ENCODE measurements around the gene GRB7. TPM values are rescaled to one million over a fixed set of nuclear protein-coding genes. Genes with fewer than 3 reads are reported as not detected.

The GRB7 gene
- total RNA-seq, 4 donors from 2014 or later, result 0.41 to 0.70 TPM; not detected in 2

DNA sequence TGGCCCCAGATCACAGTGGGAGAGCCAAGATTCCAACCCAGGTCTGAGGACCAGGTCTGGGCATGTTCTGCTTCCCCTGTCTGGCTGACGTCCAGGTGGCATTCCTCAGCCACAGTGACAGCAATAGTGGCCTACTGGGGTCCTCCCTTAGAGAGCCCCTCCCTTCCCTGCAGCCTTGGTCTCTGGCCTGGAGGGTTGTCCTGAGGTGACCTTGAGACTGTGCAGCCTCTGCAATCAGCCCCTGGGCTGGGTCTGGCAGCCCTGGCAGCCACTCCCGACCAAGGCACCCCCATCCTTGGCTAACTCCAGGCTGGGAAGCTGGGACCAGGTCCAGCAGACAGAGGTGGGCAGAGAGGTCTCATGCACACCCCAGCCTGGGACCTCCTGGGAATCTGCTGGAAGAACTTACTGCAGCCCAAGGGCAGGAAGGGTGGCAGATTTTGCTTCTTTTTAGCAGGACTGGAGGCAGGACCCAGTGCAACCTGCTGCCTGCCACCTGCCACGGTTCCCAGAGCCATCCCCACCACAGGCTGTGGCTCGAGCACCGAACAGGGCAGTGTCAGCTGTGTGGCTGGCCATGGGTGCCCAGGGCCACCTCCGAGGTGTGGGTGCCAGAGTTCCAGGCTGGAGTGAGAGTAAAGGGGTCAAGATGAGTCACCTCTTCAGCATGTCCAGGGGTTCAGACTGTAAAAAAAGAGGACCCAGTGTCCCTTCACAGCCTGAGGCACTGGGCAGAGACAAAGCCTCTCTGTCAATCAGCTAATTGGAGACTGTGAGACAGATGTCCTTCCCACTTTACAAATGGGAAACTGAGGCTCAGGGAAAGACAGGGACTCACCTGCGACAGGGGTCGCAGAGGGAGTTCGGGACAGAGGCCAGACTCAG is 12.6 kb downstream of the GRB7 start:
- no peaks in the 10 kb centered on the region for H3K9me3 ChIP-seq
- H3K4me1 ChIP-seq, result peaks cover 0 to 5% of the 10 kb centered on the region in 2 donors
- TF ChIP-seq POLR2A (IDR thresholded peaks at IDR 0.05) (no peak), CTCF (IDR thresholded peaks at IDR 0.05 in 4 of 5, conservative IDR thresholded peaks at IDR 0.05 in 1 of 5) (no peak)
- H3K4me3 ChIP-seq, result no peak overlapping the region
- DNase-seq (no peak), ATAC-seq (no peak)
- intact Hi-C loops (cut with DNase I; ENCODE audit: low total_unique reads) (loop anchor here (5.0 to 10.0 kb wide), 4 partner anchors 88 to 206 kb away; partner anchors contain the start of genes LRRC3C, ORMDL3 and STARD3), in situ Hi-C loops (cut with MboI; ENCODE audit: low sequenced_read_pairs in 4 of 4) (loop anchor here (5.0 to 10.0 kb wide), 3 partner anchors 126 to 196 kb away; partner anchors contain the start of gene PPP1R1B (in 2 of the 4))
- no peaks in the 10 kb centered on the region for H3K27me3 ChIP-seq
- H3K36me3 ChIP-seq, result no peaks in the 10 kb centered on the region
- H3K27ac ChIP-seq, result no peak overlapping the region

- intact Hi-C loops (cut with DNase I; ENCODE audit: low total_unique reads), result loop anchor here (5.0 to 10.0 kb wide), 4 partner anchors 89 to 206 kb away; partner anchors contain the start of genes LRRC3C, ORMDL3 and STARD3
- Histone ChIP-seq H3K27ac (no peak overlapping the region), H3K36me3 (no peaks in the 10 kb centered on the region), H3K27me3 (no peaks in the 10 kb centered on the region), H3K4me3 (no peak overlapping the region), H3K9me3 (no peaks in the 10 kb centered on the region), H3K4me1 (peaks cover 0 to 5% of the 10 kb centered on the region in 2 donors)
- in situ Hi-C loops (cut with MboI; ENCODE audit: low sequenced_read_pairs in 4 of 4), result loop anchor here (5.0 to 10.0 kb wide), 3 partner anchors 126 to 196 kb away; partner anchors contain the start of gene PPP1R1B (in 2 of the 4)
- ATAC-seq (no peak), DNase-seq (no peak)
- no peak for TF ChIP-seq CTCF (IDR thresholded peaks at IDR 0.05 in 4 of 5, conservative IDR thresholded peaks at IDR 0.05 in 1 of 5)
- TF ChIP-seq POLR2A (IDR thresholded peaks at IDR 0.05), result no peak
These were observed 13.3 kb downstream of the GRB7 start for GRCh38 chr17:39751016-39751543.

DNA sequence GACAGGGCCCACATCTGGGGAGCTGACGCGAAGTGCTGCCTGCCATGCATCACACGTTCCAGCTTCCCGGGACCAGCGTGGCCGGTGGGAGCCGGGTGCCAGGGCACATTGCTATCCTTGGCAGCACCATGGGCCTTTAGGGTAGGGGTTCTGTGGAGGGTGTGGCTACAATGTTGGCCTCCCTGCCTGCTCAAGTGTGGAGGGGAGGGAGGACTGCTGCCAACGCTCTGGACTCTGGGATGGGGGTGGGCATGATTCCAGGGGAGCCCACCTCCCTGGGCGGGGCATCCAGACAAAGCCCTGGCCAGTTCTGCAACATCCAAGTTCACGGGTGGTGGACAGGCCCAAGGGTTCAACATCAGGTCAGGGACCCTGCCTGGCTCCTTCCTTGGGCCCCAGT is 13.9 kb downstream of the GRB7 start:
- no peak overlapping the region for H3K4me3 ChIP-seq
- peaks cover 0 to 5% of the 10 kb centered on the region in 2 donors for H3K4me1 ChIP-seq
- no peak for DNase-seq
- no peaks in the 10 kb centered on the region for H3K27me3 ChIP-seq
- no peak for ATAC-seq
- TF ChIP-seq POLR2A (IDR thresholded peaks at IDR 0.05) (no peak), CTCF (IDR thresholded peaks at IDR 0.05 in 4 of 5, conservative IDR thresholded peaks at IDR 0.05 in 1 of 5) (no peak)
- in situ Hi-C loops (cut with MboI; ENCODE audit: low sequenced_read_pairs in 4 of 4), result loop anchor here (5.0 to 10.0 kb wide), 3 partner anchors 127 to 197 kb away; partner anchors contain the start of gene PPP1R1B (in 2 of the 4)
- H3K36me3 ChIP-seq, result no peaks in the 10 kb centered on the region
- no peak overlapping the region for H3K27ac ChIP-seq
- no peaks in the 10 kb centered on the region for H3K9me3 ChIP-seq
- intact Hi-C loops (cut with DNase I; ENCODE audit: low total_unique reads), result loop anchor here (5.0 to 10.0 kb wide), 4 partner anchors 89 to 207 kb away; partner anchors contain the start of genes LRRC3C, ORMDL3 and STARD3

GRCh38 chr17:39752241-39752881 is 14.6 kb downstream of the GRB7 start:
- Histone ChIP-seq H3K36me3 (no peaks in the 10 kb centered on the region), H3K4me1 (peaks cover 0 to 5% of the 10 kb centered on the region in 2 donors), H3K27ac (no peak overlapping the region), H3K4me3 (no peak overlapping the region), H3K27me3 (no peaks in the 10 kb centered on the region), H3K9me3 (no peaks in the 10 kb centered on the region)
- no peak for ATAC-seq
- no peak for TF ChIP-seq POLR2A (IDR thresholded peaks at IDR 0.05)
- no peak for TF ChIP-seq CTCF (IDR thresholded peaks at IDR 0.05 in 4 of 5, conservative IDR thresholded peaks at IDR 0.05 in 1 of 5)
- no peak for DNase-seq
- intact Hi-C loops (cut with DNase I; ENCODE audit: low total_unique reads) (loop anchor here (5.0 to 10.0 kb wide), 4 partner anchors 90 to 208 kb away; partner anchors contain the start of genes LRRC3C, ORMDL3 and STARD3), in situ Hi-C loops (cut with MboI; ENCODE audit: low sequenced_read_pairs in 4 of 4) (loop anchor here (5.0 to 10.0 kb wide), 3 partner anchors 128 to 198 kb away; partner anchors contain the start of gene PPP1R1B (in 2 of the 4))
